HG03045 (cell line): ENCODE data around the gene NRG3.
"Not testable (repeated sequence)": the region's sequence is repeated elsewhere in the genome, so short reads cannot be mapped to it uniquely, and the experiment has no call there.

ENCODE experiments used
- ATAC-seq: cut with Tn5 transposase; IDR thresholded peaks from one replicate; pipeline ENCODE4 v1.9.1; 2021; ENCODE audit warnings: mild to moderate bottlenecking, moderate library complexity; ENCODE audit not compliant: unreplicated experiment

NRG3 gene

DNA sequence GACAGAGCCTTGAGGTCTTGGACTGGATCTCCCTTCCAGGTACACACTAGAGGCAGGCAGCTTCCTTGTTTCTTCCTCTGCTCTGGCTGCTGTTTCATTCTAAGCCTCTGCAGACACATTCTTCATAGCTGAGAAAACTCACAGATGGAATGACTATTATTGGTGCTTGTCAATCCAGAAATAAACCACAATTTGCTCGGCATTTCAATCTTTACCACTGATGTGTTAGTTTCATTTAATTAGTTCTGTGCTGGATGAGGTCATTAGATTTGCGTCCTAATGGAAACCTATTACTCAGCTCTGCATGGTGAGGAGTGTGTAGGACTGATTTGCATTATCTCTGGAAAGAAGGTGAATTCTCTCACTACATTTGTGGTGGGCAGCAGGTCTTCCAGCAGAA is 392.5 kb downstream of the NRG3 start:
- no peak for ATAC-seq

DNA sequence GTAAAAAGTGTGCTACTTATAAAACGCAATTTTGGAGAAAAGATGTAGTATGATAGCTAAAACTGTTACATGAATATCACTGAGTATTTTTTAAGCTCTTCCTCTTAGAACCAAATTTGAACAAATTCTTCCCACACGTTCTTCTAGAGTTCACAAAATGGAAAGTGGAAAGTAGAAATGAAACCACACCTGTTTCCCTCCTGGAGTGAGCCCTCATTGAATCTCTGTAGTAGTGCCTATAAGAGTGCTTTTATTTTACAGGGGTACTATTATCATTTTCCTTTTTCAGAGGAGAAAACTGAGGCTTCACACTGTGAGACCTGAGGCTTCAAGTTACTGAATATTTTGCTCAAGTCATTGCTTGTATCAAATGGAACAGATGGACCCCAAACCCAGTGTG is 393.0 kb downstream of the NRG3 start:
- ATAC-seq = no peak

DNA sequence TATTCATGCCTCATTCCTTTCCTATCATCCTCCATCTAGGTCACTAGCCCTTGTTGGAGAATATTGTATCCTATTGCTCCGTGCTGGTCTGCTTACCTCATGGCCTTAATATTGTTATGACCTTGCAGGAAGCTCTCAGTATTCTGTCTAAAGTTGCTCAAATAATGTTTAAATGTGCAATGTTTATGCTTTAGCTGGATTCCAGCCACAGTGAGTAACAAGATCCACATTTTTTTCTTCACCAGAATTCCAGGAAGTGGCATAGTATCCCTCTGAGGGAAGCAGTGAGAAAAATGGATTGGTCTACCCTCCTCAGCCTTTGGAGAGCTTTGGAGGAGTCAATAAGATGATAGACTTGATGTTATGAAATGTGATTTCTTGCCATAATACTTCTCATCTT is 402.6 kb downstream of the NRG3 start:
- ATAC-seq = no peak

DNA sequence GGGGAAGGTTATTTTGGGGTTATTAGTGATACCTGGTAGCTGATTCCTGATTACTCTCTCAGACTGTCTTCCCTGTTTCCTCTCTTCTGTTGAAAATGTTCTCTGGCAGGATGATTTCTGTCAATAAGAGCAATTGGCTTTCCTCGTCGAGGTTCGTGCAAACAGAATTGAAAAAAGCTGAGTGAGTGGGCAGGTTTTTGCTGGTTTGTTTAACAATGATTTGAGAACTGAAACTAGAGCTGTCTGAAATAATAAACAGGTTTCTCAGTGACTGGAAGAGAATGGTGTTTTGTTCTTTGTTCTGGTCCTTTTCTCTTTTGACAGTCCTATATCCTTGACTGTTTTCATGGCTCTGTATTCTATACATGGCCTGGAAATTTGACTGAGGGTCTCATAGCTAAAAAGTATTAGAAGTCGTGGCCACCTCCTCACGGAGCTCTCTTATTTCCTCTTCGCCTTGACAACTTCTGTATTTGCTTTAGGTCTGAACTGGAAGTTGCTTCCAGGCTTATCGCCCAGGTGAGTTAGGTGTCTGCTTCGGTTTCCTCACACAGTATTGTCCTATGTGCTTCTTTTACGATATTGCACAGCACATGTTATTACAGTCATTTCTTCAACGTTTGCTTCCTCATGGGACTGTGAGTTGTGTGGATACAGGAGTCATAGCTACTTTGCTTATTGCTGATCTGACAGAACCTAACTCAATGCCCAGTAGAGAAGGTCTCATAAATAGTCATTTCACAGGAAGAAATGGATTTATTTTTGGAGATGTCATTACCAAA is 403.6 kb downstream of the NRG3 start:
- no peak for ATAC-seq

DNA sequence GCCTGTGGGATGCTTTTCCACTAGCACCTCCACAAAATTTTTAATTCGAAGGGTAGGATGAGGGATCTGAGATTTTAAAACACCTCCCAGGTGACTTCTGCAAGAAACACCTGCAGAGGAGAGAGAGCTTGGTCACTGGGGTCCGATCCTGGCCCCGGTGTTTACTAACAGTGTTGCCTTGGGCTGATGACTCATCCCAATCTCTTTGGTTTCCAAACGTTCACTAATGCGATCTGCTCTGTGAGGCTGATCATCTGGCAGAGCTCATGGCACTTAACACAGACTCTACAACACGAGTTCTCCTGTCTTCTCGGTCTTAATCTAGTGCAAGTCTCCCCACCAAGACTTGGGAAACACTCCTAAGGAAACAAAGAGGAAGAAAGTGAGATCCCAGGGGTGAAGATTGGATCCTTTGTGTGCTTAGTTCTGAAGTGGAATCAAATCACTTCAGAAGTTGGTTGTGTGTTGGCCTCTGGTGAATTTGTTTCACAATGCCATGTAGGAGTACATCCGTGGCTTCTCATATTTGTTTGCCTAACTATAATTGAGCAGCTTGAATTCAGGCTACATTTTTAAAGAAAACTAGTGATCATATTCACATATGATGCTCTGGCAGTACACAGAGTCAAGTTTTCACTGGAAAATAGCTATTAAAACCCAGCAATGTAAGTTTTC is 407.9 kb downstream of the NRG3 start:
- no peak for ATAC-seq

DNA sequence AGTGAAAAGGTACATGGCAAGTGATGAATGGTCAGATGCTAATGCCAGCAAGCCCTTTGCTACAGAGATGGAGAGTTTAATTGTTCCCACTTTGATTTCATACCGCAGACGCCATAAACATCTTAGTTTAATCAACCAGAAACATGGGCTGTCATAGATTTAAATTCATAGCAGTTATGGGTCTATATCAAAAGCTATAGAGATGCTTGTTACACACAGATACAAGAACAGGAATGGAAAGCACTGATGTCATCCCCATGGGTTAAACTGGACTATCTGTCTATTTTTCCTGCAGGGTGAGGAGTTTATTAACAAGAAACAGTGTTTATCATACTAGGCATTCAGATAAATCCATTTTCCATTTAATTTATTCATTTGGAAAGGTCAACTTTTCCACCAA is 409.2 kb downstream of the NRG3 start:
- no peak for ATAC-seq

DNA sequence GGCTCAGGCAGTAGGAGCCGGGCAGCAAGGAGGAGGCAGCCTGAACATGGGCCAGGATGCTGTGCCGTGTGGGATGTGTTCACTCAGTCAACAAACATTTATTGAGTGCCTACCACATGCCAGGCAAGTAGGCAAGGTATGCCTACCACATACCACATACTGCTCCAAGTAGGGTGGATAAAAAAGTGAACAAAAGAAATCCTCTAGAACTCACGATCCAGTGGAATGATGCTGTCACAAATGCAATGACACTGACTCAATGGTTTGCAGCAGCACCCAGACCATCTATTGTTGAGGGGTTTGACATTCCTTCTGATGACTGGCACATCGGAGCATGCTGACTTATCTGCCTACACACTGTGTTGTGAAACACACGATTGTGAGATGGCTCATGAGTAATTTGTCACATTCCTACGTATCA is 413.5 kb downstream of the NRG3 start:
- no peak for ATAC-seq

DNA sequence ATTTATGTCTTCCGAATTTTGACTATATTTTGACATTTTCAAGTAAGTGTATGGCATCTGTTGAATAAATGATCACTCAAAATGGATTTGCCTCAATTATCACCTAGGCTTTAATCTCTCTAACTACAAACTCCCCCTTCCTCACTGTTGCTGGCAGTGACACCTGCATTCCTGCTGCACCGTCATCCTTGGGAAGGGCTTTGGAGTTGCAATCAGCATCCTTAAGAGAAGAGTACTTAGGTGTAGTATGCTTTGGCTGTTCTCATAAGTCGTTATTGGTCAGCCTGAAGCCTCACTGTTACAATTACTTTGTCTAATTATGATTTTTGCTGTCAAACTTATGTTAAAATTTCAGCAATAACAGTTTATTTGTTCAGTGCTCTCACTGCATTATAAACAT is 415.0 kb downstream of the NRG3 start:
- no peak for ATAC-seq

DNA sequence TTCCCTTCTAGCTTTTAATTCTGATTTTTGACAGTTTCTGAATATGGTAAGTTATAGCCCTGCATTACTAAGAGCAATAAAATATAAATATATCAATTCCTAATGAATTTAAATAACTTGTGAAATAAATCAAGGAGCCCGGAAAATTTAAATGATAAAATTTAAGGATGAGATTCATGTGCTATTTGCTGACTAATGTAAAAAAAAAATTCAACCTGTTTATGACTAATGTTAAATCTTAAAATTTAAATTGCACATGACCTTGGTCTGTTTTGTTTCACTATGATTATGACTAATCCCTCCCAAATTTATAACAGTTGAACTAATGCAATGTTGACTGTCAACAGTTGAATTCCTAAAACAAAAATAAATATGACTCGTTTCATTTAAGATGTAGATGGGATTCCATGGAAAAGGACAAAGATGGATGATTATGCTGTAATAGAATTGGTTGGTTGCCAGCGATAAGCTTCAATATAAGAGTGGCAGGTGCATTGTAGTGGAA is 419.9 kb downstream of the NRG3 start:
- ATAC-seq = no peak

DNA sequence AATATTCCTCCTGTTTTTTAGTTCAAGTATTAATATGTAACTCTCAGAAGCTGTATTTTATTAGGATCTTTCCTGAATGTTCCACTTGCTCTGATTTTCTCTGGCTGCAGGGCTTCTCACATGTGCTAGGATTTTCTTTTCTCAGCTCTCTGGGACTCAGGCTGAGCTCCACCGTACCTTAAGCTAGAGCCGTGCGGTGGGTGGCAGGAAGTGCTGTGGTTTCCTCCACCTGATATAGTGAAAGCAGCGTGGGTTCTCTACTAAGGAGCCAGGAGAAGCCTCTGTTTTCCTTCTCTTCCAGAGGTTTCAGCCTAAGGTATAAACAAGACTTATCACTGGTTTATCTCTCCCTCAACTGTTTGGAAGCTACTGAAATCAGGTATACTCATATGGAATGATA is 433.6 kb downstream of the NRG3 start:
- ATAC-seq = no peak

DNA sequence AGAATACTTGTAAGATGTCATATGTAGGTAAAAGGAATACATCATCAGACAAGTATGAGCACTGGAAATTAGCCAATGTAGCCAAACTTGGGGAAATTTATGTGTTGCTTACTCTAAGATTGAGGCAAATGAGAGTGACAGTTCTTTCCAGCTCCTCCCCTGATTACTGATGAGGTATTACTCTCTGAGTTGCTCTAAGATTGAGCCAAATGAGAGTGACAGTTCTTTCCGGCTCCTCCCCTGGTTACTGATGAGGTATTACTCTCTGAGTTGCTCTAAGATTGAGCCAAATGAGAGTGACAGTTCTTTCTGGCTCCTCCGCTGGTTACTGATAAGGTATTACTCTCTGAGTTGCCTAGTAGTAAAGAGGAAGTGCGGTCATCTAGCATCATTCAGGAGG is 435.8 kb downstream of the NRG3 start:
- ATAC-seq = no peak

DNA sequence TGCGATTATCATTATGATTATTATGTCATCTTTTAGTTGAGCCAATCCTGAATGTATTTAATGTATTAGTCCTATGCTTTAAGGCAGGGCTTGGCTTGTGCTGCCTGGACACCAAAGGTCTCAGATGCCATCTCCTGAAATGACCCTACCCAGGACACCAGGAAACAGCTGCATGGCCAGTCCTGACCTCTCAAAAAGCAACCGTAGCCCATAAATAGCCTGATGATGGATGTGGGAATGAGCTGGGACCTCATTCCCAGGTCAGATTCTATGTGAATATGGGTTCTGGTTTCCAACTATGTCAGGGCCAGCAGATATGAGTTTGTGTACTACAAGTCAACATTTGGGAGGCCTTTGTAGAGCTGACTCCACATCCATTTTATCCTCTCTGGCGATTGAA is 438.4 kb downstream of the NRG3 start:
- ATAC-seq = no peak

DNA sequence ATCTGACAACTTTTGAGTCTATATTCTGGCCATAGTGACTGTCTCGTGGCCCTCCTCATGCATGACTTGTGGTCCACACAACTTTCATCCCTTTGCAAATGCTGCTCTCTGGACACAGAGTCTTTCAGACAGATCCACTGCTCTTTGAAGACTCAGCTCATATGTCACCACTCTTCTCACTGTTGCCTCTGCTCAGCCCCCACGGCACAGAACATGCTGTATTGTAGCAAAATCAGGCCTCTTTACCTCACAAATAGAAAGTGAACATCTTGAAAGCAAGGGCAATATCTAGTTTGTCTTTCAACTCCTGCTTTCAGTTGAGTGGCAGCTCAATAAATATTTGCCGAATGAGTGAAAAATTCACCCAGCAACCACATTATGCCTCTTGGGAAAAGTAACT is 443.5 kb downstream of the NRG3 start:
- no peak for ATAC-seq

DNA sequence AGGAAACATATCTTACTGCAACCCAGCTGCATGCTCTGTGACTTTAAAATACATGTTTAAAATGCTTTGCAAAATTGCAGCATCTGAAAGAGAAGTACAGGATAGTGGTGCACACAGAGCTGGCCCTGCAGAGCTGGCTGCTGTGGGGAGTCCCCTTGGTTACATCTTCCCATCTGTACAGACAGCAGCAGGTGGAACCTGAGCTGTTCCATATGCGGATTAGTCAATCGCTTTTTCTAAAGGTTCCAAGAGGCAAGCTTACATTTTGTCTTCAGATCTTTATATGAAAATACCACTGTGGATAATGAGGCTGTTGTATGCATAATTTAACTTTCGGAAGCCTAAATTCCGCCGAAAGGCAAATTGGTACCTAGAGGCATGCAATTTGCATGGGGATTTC is 444.1 kb downstream of the NRG3 start:
- no peak for ATAC-seq

DNA sequence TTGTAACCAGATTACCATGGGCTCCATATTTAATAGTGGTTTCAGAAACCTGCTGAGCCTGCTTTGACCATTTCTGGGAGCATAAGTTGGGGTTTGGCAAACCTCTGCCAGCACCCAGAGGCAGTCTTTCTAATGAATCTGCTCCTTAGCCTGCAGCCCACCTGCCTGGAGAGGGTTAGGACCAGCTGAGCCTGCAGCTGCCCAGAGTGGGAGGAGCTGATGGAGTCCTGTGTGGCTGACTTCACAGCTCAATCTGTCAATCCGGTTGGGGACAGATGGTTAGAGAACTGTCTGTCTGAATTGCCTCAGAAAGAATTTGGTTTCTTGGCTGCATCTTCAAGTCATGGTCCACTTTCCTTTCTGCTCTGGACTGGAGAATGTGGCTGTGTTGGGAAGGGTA is 444.6 kb downstream of the NRG3 start:
- ATAC-seq = no peak

DNA sequence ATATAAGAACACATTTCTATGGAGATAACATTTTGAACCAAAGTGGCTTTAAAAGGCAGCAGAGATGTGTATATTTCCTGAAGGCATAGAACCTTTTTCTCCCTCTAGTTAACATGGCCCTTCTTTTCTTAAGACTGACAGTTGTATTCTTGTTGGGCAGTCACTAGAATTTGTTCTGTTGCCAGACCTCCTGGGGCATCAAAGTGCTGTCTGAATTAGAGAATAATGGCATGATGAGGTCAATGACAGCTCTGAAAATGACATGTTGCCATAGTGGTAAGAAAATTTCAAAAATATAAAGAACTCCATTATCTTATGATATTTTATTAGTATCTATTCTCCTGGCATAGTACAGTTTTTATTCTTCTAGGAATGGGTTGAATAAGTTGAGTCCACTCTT is 446.7 kb downstream of the NRG3 start:
- no peak for ATAC-seq

DNA sequence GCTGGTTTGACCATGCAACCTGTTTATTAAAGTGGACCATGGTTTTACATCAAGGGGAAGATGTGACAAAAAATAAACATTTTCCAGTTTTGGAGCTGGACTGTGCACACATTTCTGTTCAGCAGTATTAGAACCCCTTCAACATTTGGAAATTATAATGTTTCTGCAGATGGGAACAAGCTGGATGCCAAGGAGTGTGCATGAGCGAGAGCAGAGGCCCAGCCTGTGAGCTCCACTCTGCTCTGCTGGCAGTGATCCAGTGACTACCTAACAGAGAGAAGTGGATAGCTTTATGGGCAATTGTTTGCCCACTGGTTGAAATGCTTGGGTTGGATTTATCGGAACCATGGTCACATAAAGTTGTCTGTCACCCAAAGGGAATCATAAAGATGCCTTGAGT is 456.7 kb downstream of the NRG3 start:
- no peak for ATAC-seq

DNA sequence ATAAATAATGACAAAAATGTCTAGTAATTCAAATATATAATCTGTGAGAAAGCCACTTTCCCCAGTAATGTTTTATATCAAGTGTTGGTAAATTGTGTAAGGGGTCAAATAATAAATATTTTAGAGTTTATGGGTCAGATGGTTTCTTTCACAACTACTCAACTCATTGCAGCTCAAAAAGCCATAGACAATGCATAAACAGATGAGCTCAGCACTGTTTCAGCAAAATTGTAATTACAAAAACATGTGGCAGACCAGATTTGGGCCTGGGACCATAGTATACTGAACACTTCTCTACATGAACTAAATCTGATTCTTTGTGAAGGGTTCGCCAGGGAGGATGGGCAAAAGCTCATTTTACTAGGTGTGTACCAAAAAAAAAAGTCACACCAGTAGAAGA is 460.8 kb downstream of the NRG3 start:
- no peak for ATAC-seq

DNA sequence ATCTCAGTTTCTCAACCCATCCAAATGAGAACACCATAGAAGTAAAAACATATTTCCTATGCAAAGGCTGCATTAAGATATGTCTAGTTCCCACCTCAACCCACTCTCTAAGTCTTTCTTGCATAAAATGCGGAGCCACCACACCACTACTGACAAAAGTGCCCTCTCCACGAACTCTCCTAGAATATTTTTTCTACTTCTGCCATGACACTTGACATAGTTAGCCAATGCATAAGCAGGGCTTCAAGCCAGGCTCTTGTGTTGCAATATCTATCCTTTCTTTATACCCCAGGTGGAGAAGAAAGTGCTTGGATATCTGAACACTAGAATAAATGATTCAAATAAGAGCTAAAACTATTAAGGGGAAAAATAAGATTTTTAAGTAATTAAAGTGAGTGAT is 465.2 kb downstream of the NRG3 start:
- no peak for ATAC-seq

DNA sequence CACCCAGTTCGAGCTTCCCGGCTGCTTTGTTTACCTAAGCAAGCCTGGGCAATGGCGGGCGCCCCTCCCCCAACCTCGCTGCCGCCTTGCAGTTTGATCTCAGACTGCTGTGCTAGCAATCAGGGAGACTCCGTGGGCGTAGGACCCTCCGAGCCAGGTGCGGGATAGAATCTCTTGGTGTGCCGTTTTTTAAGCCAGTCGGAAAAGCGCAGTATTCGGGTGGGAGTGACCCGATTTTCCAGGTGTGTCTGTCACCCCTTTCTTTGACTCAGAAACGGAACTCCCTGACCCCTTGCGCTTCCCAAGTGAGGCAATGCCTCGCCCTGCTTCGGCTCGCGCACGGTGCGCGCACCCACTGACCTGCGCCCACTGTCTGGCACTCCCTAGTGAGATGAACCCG is 474.6 kb downstream of the NRG3 start:
- not testable (repeated sequence) for ATAC-seq

DNA sequence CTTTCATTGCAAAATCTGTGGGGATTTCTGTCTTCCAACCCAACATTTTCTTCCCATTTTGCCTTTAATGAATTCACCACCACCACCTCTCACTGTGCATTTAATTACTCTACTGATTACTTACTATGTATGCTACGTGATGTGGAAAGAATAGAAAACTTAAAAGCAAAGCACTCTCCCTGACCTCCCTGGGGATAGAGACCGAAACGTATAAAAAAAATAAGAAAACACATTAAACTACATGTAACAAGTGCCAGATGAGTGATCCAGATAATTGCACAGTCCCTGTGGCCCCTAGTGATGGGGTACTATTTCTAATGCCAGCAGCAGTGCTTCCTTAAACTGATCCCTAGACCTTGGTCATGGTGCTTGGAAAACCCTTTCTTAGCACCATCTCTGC is 478.4 kb downstream of the NRG3 start:
- ATAC-seq = no peak

DNA sequence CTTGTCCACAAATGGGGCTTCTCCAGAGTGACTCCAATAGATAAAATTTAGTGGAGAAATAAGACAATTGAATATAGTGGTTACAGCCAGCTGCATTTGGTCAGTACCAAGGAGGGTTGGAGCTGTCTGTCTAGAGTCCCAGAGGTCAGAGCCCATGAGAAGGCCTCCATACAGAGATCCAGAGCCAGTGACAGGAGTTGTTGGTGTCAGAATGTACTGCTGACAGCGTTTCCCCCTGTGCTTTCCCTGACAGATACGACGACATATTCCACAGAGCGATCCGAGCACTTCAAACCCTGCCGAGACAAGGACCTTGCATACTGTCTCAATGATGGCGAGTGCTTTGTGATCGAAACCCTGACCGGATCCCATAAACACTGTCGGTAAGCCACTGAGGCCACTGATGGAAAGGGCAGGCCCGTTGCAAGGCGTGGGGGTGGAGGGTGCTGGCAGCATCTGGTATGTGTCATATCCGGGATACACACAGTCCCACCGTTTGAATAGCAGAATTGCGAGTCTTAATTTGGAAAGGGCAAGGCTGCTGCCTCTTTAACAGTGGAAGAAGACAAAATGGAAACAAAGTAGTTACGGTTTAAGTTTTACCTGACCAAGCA is 483.6 kb downstream of the NRG3 start:
- ATAC-seq = no peak
